ENCODE measurements around the gene BSG.

GRCh38 chr19:590396-590745, 18.0 kb downstream of the BSG start:
- TF ChIP-seq POLR2A (IDR thresholded peaks at IDR 0.05) = no peak
- TF ChIP-seq CTCF (IDR thresholded peaks at IDR 0.05) = no peak
